Heart left ventricle (tissue), 16 donors: ENCODE results near the gene SLC9A4. TPM values are rescaled to one million over a fixed set of nuclear protein-coding genes. Genes with fewer than 3 reads are reported as not detected.

Experiments
- ATAC-seq, 4 donors: fragments of 200-7000 bp; cut with Tn5 transposase; one replicate each; pipeline ENCODE4 v1.9.1; 2020 to 2022; ENCODE audit warnings: moderate library complexity in 4 of 4, mild to moderate bottlenecking in 3 of 4, moderate number of reproducible peaks in 1 of 4
- DNase-seq, 5 donors: peaks; one replicate each; pipeline ENCODE4 v3.0.0-alpha.2; 2020
- H3K27ac ChIP-seq, 12 donors: fragments of 200-600 bp; sonication (generic) in 4 of 12; one replicate each; pipeline versions ENCODE4 v1.5.0 to v1.8.0; 2016 to 2022; ENCODE audit warnings: mild to moderate bottlenecking in 2 of 12
- H3K27me3 ChIP-seq, 9 donors: fragments of 200-600 bp; sonication (generic) in 2 of 9; one replicate each; pipeline versions ENCODE4 v1.5.1 to v1.8.0; 2016 to 2022; ENCODE audit warnings: mild to moderate bottlenecking in 3 of 9
- H3K36me3 ChIP-seq, 9 donors: fragments of 200-600 bp; sonication (generic) in 2 of 9; one replicate each; pipeline versions ENCODE4 v1.5.0 to v1.8.0; 2018 to 2022; ENCODE audit warnings: mild to moderate bottlenecking in 2 of 9
- H3K4me1 ChIP-seq, 12 donors: fragments of 200-600 bp; sonication (generic) in 4 of 12; one replicate each; pipeline versions ENCODE4 v1.5.0 to v1.8.0; 2016 to 2022; ENCODE audit warnings: mild to moderate bottlenecking in 3 of 12
- H3K4me3 ChIP-seq, 12 donors: fragments of 200-600 bp; sonication (generic) in 4 of 12; one replicate each; pipeline versions ENCODE4 v1.5.0 to v1.8.0; 2017 to 2022; ENCODE audit warnings: mild to moderate bottlenecking in 9 of 12, moderate library complexity in 4 of 12
- H3K9me3 ChIP-seq, 12 donors: fragments of 200-600 bp; sonication (generic) in 4 of 12; one replicate each; pipeline versions ENCODE4 v1.5.0 to v1.8.0; 2016 to 2022; ENCODE audit warnings: mild to moderate bottlenecking in 1 of 12
- POLR2A ChIP-seq, 2 donors: fragments of 450-650 bp; IDR thresholded peaks; one replicate each; pipeline ENCODE4 v1.6.1; 2017; ENCODE audit warnings: antibody characterized with exemption in 2 of 2, mild to moderate bottlenecking in 2 of 2, moderate library complexity in 2 of 2
- WGBS, 4 donors: extraction: QIAGEN DNeasy Blood & Tissue Kit in 2 of 4; methylation state at CpG; one replicate each; pipeline versions ENCODE4 v1.1.5 to v1.1.7; 2013 to 2018; 5-methylcytosine and 5-hydroxymethylcytosine counted together
- intact Hi-C, 10 donors: fragments of 100-400 bp; cut with DNase I; formaldehyde crosslinking; loops; one replicate each; pipeline versions ENCODE4 v1.11.1 to v1.14.2; 2022
- polyA plus RNA-seq, 2 donors: library from polyadenylated mRNA; stranded (reverse); fragments of 200-250 nt; gene quantifications; one replicate each; pipeline ENCODE4 v1.2.3, GENCODE V29; 2013
- total RNA-seq, 9 donors: library from RNA; depleted of rRNA in 2 of 9; stranded (reverse); fragments of >200 nt in 2 of 9; fragmentation: NEBNext Ultra II Directional in 3 of 9; extraction: Animal tissue kit (Norgen Biotek cat#: 25700) in 3 of 9; gene quantifications; one replicate each; pipeline versions ENCODE4 v1.1.0 to v1.2.4, GENCODE V29; 2016 to 2023
- TF ChIP-seq, protein P1 (sequence below), 12 donors: fragments of 200-600 bp; sonication (generic) in 4 of 12; IDR thresholded peaks; one replicate each; pipeline versions ENCODE4 v1.5.0 to v1.8.0; 2018 to 2022; ENCODE audit warnings: antibody characterized with exemption in 12 of 12, mild to moderate bottlenecking in 5 of 12
- donor health status: ischemic (EF 13 %, LVEDD 7.1; RV severe dilation, severe dysfunction).
- donor health status: healthy with polysubstance abuse.
- donor health status: DM: no; HTN: yes; CAD: no.
- donor health status: DM: no; HTN: no; CAD: no.
- donor health status: ischemic (EF 25% LVEDD 6.9; RV normal size, moderate dysfunction).
- donor health status: ischemic (EF 25% LVEDD 5.7; RV mildly dilated, moderate dysfunction).
- donor health status: healthy.
- donor health status: DM: yes; HTN: yes; CAD: no.
- donor health status: ischemic (EF 35%, LVEDD 5.7; RV mildly dilated, moderate dysfunction).
- donor health status: nonischemic (EF 11% LVEDD 7.7; RV severe dilation, severe dysfunction).
- donor health status: DM: yes; HTN: yes; CAD: no.
- donor health status: PGD.
- donor health status: ischemic (EF 29% LVEDD 5.4; RV normal size, mild dysfunction).
- donor health status: nonischemic (EF 23%, LVEDD 6.1; RV moderate dilation, normal function).

The SLC9A4 gene
- total and polyA plus RNA-seq, 11 donors = not detected

DNA sequence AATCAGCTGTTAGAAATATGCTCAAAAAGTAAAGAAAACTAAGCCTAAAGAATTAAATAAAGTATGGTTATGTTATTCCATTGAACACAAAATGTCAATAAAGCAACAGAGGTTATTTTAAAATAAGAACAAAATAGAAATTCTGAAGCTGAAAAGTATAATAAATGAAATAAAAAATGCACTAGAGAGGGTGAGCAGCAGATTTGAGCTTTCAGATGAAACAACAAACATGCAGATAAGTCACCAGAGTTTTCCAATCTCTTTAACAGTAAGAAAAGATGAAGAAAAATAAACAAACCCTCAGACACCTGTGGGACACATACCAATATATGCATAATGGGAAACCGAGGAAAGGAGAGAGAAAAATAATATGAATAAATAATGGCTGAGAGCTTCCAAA, 76.0 kb downstream of the SLC9A4 start:
- no peaks in the 10 kb centered on the region for H3K4me1 ChIP-seq
- WGBS, 4 donors = 0 to 38% (median 1%) methylated on average over 1 of the region's 1 CpG
- no peaks in the 10 kb centered on the region for H3K36me3 ChIP-seq
- no peak for DNase-seq
- H3K27ac ChIP-seq = no peak overlapping the region
- H3K4me3 ChIP-seq = no peak overlapping the region
- peaks cover 0 to 37% (median 25%) of the 10 kb centered on the region in 12 donors for H3K9me3 ChIP-seq
- ATAC-seq = no peak
- H3K27me3 ChIP-seq = no peaks in the 10 kb centered on the region
- TF ChIP-seq, protein P1, sequence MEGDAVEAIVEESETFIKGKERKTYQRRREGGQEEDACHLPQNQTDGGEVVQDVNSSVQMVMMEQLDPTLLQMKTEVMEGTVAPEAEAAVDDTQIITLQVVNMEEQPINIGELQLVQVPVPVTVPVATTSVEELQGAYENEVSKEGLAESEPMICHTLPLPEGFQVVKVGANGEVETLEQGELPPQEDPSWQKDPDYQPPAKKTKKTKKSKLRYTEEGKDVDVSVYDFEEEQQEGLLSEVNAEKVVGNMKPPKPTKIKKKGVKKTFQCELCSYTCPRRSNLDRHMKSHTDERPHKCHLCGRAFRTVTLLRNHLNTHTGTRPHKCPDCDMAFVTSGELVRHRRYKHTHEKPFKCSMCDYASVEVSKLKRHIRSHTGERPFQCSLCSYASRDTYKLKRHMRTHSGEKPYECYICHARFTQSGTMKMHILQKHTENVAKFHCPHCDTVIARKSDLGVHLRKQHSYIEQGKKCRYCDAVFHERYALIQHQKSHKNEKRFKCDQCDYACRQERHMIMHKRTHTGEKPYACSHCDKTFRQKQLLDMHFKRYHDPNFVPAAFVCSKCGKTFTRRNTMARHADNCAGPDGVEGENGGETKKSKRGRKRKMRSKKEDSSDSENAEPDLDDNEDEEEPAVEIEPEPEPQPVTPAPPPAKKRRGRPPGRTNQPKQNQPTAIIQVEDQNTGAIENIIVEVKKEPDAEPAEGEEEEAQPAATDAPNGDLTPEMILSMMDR (IDR thresholded peaks at IDR 0.05) = no peak
- no peak for TF ChIP-seq POLR2A (IDR thresholded peaks at IDR 0.05)
- intact Hi-C loops = no loop called here

DNA sequence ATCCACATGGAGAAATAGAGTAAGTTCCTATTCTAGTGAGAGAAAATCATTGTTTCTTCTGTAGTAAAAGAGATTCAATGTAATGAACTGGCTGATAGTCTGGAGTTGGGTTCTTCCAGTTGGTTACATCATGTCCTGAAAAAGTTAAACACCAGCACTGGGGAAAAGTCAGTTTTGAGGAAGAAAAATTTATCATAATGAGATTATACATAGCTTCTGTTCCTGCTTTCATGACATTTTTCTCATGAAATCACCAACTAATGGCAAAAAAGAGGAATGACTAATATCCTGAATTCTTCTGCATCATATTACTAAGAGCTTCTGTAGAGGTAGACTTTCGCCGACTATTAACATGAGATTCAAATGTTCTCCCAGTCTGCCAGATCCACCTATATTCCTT, 77.1 kb downstream of the SLC9A4 start:
- no peaks in the 10 kb centered on the region for H3K36me3 ChIP-seq
- ATAC-seq (no peak), DNase-seq (no peak)
- no peak overlapping the region for H3K27ac ChIP-seq
- H3K4me1 ChIP-seq = no peaks in the 10 kb centered on the region
- TF ChIP-seq, protein P1 (IDR thresholded peaks at IDR 0.05) = no peak
- TF ChIP-seq POLR2A (IDR thresholded peaks at IDR 0.05) = no peak
- WGBS, 4 donors = 91 to 96% (median 94%) methylated on average over 2 of the region's 2 CpGs
- H3K9me3 ChIP-seq = peaks cover 0 to 37% (median 25%) of the 10 kb centered on the region in 12 donors
- H3K27me3 ChIP-seq = no peaks in the 10 kb centered on the region
- intact Hi-C loops = no loop called here
- no peak overlapping the region for H3K4me3 ChIP-seq

DNA sequence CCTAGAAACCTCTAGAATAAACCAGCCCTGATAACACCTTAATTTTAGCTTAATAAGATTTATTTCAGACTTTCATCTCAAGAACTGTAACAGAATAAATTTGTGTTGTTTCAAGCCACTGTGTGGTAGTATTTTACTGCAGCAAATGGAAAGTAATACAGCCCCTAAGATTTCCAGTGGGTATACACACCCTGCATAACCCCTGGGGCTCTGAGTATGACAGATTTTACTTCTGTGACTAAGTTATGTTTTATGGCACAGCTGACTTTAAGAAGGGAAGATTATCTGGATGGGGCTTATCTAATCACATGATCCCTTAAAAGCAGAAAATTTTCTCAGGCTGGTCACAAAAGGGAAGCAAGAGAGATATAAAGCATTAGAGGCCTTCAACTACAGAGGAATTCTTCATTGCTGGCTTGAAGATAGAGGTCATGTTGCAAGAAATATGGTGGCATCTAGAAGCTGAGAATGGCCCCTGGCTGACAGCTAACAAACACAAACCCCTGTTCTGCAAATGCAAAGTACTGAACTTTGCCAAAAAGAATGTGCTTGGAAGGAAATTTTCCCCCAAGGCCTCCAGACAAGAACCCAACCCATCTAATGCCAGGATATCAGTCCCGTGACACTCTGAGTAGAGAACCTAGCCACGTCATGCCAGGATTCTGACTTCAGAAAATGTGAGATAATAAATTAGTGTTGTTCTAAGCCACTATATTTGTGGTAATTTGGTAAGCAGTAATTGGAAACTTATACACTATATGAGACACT, 78.5 kb downstream of the SLC9A4 start:
- TF ChIP-seq, protein P1 (IDR thresholded peaks at IDR 0.05) = no peak
- no peak for TF ChIP-seq POLR2A (IDR thresholded peaks at IDR 0.05)
- WGBS, 4 donors = 62 to 78% (median 71%) methylated on average over 2 of the region's 2 CpGs
- Histone ChIP-seq H3K4me3 (no peak overlapping the region), H3K36me3 (no peaks in the 10 kb centered on the region), H3K4me1 (no peaks in the 10 kb centered on the region), H3K27me3 (no peaks in the 10 kb centered on the region), H3K27ac (no peak overlapping the region), H3K9me3 (peaks cover 0 to 37% (median 25%) of the 10 kb centered on the region in 12 donors)
- no peak for DNase-seq
- ATAC-seq = no peak
- intact Hi-C loops = no loop called here

DNA sequence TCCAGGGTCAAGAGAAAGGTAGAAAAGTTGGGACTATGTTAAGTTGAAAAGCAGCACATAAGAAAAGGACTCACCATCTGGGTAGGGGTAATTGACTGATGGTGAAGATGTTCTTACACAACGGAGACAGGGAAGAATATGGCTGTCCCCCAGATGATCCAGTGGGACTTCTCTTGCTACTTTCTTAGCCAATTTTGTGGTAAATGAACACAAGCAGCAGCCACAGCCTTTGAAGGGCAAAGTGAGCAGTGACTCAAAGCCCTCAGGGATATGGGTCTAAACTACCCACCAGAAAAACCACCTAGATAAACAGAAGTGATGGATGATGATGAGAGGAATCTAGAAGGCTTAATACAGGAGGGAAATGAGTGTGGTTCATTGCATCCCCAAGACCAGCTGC, 80.6 kb downstream of the SLC9A4 start:
- Histone ChIP-seq H3K9me3 (peaks cover 0 to 28% (median 16%) of the 10 kb centered on the region in 12 donors), H3K36me3 (no peaks in the 10 kb centered on the region), H3K27me3 (no peaks in the 10 kb centered on the region), H3K27ac (no peak overlapping the region), H3K4me1 (no peaks in the 10 kb centered on the region), H3K4me3 (no peak overlapping the region)
- no peak for DNase-seq
- intact Hi-C loops = no loop called here
- TF ChIP-seq, protein P1 (IDR thresholded peaks at IDR 0.05) = no peak
- TF ChIP-seq POLR2A (IDR thresholded peaks at IDR 0.05) = no peak
- 0 to 45% (median 37%) methylated on average over 1 of the region's 1 CpG for WGBS, 4 donors
- ATAC-seq = no peak
